Superior temporal gyrus (tissue), 1 donor: Measurements from ENCODE around the gene ZNF625.

ENCODE experiments used
- DNase-seq: peaks from one replicate; pipeline ENCODE4 v3.0.0-alpha.2; 2016; ENCODE audit errors: extremely low spot score

ZNF625 gene

DNA sequence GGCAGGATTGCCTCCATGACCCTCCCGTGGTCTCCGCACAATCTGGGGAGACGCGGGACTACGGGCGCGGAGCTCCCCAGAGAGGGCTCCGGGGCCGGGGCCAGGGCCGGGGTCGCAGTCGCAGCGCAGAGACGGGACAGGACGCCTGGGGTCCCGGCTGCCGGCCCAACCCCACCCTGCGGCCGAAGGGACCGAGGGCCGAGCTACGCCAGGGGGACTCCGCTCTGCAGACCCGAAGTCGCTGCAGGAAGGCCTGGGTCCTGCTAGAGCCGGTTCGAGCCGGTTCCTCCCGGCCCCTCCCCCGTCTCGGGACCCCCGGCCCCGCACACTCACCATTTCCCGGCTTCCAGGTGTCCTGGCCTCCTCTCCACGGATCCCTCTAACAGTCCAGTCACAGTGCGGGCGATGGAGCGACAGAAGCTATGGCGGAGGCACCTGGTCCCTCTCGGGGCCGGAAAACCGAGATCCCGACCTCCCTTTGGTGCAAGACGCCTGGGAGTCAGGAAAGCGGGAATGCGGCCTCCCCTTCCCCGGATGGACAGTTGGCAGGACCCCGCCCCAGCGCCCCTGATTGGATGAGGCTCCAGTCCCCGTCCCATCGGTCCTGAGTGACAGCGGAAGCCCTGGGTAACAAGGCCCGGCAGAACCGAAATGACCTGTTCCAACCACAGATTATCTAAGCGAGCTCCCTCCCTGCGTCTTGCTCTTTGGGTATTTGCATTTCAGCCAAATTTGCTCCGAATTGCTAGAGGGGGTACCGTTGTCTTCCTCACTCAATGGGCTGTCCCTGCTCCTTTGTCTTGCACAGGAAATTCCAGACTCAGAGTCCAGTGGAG, at the start of gene ZNF625:
ZNF625 (minus strand) TSS at position 512 of the 836 bp plus-strand sequence; CDS start at position 336, 176 bp downstream.
- peak; percentile 84 for DNase-seq

DNA sequence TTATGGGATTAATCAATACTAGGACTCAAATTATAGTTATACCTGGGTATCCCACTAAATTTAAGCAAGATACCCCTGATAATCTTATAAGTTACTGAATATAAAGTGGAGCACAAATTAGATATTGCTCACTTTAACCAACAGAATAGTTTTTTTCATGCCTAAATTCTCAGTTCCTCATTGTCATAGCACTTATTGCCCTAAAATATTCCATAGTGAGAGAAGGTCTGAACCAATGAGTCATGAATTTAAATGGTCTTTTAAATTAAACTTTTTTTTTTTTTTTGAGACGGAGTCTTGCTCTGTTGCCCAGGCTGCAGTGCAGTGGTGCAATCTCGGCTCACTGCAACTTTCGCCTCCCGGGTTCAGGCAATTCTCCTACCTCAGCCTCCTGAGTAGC, 48.8 kb upstream of the ZNF625 start:
- no peak for DNase-seq

DNA sequence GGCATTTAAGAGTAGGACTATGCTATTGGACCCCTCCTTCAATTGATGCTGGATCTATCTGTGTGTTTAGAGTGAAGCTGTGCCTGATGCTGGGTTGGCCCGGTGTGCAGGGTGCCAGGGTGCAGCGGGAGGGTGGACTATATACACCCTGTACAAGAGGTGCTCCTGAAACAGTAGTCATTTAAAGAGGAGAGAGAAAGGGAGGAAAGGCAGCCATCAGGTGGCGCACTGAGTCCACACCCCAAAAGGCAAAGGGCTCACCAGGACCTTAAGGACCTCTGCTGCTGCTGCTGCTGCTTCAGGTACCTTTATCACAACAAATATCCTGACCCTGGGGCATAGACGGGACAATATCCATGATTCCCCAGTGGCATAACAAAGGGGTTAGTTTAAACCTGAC, 45.7 kb upstream of the ZNF625 start:
- DNase-seq: no peak

DNA sequence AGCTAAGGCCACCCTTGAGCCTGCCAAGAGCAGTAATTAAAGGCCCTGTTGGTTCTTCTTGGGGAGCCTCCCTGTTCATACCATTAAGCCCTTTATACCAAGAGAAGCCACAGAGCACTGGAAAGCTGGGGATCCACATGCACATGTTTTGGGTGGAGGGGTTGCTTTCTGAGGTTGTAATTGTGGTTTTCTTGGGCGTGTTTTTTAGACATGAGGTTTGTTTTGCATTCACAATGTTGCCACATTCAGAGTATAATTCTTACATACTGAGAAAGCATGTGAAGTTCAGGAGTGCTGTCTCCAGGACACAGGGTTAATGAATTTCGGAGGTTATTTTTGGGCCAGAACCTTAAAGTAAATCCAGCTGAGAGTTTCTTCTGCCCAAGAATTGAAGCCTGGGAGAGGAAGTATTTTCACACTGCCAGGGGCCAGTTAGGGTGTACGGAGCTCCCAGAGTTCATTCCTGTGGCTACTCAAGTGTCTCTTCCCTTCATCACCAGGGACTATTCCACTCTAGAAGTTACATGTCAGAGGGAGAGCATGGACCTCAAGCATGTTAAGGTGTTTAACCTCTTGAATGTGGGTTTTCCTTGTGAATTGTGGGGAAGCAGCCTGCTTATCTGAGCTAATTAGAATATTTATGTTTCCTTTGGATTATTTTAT, 43.4 kb upstream of the ZNF625 start:
- DNase-seq: no peak

DNA sequence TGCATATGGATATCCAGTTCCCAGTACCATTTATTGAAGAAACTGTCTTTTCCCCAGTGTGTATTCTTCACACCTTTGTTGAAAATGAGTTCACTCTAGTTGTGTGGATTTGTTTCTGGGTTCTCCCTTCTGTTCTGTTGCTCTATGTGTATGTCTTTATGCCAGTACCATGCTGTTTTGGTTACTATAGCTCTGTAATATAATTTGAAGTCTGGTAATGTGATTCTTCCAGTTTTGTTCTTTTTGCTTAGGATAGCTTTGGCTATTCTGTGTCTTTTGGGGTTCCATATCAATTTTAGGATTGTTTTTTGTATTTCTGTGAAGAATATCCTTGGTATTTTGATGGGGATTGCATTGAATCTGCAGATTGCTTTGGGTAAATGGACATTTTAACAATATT, 41.6 kb upstream of the ZNF625 start:
- no peak for DNase-seq

DNA sequence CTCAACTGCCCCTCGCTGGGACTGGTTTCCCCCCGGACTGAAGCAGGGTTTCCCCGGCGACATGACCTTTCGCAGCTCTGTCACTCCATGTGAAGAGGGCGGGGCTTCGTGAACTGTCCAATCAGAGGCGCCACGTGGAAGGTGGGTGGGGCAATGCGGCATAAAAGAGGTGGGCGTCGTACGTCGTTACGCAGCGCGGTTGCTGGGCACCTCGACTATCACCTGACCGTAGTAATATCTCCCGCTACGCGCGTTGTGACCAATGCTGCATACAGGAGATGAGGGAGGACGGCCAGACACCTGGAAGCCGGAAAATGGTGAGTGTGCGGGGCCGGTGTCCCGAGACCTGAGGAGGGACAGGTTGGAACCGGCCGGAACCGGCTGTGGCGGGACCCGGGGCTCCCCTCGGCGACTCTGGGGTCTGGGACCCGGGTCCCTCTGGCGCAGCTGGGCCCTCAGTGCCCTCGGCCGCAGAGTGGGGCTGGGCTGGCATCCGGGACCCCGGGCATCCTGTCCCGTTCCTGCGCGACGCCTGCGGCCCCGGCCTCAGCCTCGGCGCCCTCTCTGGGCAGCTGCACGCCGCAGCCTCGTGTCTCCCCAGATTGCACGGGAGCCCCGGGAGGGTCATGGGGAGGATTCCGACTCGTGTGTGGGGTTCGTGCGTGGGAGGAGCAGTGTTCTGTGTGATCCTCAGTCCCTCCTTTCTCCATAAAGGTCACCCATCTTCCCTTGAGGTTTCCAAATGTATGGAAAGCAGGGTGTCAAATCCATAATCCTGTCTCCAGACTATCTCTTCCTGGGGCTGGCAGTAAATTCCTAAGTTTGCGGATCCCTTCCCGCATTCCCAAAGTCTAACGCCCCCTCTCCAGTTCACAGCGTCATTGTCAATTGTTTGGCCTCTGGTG, 38.5 kb upstream of the ZNF625 start:
- peak; percentile 90 for DNase-seq

DNA sequence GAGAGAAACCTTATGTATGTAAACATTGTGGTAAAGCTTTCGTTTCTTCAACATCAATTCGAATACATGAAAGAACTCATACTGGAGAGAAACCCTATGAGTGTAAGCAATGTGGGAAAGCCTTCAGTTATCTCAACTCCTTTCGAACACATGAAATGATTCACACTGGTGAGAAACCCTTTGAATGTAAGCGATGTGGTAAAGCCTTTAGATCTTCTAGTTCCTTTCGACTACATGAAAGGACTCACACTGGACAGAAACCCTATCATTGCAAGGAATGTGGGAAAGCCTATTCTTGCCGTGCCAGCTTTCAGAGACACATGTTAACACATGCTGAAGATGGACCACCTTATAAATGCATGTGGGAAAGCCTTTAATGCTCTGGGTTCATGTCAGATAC, 31.1 kb upstream of the ZNF625 start:
- DNase-seq: no peak

DNA sequence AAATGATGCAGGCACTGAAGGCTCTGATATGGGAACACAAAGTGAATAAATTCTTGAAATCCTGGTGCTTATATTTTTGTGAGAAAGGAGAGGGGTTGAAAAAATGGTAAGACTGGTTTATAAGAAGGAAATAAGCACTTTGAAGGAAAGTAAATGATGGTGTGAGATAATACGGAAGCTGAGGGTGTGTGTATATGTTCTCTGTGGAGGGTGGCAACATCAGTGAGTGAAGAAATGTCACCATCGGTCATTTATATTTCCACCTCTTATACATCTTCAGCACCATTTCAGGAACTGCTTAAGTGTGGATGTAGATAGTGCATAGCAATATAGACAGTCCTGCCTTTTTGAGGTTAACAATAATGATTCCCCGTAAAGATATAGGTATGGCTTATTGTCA, 23.8 kb upstream of the ZNF625 start:
- DNase-seq: no peak

DNA sequence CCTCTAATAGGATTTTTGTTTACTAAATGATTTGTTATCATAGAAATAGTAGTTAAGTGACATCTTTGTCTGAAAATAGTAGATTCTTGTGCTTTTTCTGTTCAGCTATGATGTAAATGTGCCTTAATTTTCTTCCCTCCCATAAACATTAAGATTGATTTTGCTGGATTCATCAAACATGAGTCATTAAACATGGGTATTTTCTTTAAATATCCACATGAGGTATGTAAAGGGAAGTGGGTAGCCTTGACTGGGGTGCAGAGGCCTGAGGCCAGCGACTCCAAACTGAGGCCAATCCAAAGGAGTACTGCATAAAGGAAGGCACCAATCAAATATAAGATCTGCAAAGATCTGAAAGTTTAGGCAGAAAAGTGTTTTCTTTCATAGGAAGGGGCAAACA, 10.1 kb upstream of the ZNF625 start:
- DNase-seq: no peak

DNA sequence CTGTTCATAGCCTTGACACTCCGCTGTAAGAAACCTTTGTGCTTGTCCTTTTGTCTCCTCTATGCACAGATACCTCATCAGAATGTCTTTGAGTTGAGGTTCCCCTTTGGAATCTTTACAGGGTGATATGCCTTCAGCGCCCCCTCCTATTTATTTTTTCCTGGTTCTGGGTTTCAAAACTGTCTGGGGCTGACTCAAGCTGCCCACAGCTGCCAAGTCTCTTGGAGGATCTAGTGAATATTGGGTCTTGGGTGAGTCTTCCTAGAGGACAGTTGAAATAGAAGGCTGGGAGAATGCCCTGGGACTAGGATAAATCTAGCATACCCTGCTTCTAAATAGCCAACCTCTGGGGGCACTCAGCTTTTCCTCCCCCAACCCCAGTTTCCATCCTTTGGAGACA, 7.3 kb upstream of the ZNF625 start:
- DNase-seq: no peak

DNA sequence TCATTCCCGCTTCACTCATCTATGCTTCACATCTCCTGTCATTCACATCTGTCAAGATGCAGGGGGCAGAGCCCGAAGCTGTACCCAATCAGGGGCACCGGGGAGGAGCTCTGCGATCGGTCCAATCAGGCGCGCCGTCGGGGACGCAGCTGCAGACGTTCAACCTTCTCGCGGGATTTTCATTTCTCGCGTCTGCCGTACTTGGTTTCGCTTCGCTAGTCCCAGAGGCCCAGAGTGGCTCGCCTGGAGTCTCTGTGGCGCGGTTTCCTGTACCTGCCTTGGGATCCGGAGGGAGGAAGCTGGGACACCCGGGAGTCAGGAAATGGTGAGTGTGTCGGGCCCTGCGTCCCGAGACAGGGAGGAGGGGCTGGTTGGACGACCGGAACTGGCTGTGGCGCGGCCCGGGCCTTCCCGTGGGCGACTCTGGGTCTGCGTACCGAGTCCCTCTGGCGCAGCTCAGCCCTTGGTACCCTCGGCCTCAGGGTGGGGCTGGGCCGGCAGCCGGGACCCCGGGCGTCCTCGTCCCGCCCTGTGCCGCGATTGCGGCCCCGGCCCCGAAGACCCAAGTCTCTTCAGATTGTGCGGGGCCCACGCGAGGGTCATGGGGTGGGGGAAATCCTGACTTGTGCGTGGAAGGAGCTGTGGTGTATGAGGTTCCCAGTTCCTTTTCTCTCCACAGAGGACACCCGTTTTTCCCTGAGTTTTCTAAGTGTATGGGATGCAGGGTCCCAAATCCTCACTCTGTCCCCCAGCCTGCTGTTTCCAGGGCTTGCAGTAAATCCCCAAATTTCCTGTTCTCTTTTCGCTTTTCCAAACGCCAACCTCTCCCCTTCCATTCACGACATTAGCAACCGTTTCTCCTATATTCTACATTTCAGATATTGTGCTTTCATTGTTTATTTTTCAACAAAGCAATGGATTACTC, 6.6 kb upstream of the ZNF625 start, which contains the start of gene ZNF136:
ZNF136 (plus strand) TSS at position 215 of the 925 bp plus-strand sequence; CDS start at position 323, 108 bp downstream.
- peak; percentile 96 for DNase-seq

DNA sequence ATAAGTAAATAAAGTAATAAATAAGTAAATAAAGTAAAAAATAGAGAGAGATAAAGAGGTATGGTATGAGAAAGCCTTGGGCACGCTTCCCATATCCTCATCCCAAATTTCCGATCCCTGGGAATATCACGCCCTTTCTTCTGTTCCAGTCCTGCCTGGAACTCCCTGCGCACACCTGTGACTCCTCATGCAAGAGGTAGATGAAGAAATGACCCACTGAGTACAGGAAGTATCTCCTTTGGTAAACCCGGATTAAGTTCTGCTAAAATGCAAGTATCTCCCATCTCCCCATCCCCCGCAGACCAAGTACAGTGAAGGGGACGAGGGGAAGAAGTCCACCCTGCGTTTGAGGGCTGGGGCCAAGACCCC, 6.0 kb upstream of the ZNF625 start:
- DNase-seq: no peak

DNA sequence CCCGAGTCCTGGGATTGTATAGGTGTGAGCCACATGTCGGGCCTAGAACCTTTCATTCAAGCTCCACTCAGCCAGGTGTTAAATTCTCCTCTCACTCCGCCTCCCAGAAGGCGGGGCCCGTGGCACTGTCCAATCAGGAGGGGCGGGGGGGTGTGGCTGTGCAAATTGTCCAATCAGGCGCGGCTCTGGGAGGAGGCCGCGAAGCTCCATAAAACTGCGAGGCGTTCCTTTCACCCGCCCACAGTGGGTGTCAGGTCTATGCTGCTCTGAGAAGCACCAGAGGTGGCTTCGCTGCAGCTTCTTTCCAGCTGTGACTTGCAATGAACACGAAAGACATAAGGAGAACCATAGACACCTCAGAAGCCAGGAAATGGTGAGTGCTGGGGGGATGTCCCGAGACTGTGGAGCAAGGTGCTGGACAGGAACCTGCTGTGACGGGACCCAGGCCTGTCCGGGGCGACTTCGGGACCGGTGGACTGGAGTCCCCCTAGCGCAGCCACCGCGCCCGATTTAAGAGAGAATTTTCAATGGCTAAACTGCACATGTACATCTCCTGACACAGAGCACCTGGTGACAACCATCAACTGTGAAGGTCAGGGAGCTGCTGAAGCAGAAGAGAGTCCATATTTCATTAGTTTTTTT, 3.4 kb upstream of the ZNF625 start:
- no peak for DNase-seq

DNA sequence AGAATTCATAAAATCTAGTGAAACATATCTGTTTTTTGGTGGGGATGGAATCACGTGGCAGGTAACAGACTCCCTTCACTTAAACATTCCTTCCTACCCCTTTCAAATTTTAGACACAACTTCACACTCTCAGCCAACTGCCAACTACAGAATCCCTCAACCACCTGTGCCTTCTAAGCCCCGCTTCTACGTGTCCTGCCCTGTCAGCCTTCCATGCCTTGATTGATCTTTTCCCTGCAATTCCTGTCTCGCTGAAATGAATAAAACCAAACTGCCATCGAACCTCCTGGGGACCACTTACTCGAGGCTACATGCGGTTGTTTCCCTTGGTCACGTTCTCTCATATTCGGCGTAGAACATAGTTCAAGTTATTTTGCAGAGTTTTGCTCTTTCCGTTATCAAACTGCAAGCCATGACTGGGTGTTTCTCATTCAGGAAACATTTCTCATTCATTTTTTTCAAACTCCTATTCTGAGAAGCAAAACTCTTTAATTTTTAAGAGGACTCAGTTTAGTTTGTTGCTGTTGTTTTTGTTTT, 1.1 kb downstream of the ZNF625 start:
- DNase-seq: no peak

DNA sequence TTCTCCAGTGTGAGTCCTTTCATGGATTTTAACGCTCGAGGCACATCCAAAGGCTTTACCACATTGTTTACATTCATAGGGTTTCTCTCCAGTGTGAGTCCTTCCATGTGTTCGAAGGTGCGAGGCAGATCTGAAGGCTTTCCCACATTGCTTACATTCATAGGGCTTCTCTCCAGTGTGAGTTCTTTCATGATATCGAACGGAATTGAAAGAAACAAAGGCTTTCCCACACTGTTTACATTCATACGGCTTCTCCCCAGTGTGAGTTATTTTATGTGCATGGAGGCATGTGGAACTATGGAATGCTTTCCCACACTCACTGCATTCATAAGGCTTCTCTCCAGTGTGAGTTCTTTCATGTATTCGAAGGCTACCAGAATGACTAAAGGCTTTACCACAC, 11.2 kb downstream of the ZNF625 start:
- DNase-seq: no peak

DNA sequence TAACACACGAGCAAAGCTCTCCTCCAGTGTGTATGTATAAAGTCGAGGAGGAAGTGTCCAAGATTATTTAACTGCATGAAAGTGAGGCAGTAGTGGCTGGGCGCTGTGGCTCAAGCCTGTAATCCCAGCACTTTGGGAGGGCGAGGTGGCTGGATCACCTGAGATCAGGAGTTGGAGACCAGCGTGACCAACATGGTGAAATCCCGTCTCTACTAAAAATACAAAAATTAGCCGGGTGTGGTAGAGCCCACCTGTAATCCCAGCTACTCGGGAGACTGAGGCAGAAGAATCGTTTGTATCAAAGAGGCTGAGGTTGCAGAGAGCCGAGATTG, 15.2 kb downstream of the ZNF625 start:
- no peak for DNase-seq

DNA sequence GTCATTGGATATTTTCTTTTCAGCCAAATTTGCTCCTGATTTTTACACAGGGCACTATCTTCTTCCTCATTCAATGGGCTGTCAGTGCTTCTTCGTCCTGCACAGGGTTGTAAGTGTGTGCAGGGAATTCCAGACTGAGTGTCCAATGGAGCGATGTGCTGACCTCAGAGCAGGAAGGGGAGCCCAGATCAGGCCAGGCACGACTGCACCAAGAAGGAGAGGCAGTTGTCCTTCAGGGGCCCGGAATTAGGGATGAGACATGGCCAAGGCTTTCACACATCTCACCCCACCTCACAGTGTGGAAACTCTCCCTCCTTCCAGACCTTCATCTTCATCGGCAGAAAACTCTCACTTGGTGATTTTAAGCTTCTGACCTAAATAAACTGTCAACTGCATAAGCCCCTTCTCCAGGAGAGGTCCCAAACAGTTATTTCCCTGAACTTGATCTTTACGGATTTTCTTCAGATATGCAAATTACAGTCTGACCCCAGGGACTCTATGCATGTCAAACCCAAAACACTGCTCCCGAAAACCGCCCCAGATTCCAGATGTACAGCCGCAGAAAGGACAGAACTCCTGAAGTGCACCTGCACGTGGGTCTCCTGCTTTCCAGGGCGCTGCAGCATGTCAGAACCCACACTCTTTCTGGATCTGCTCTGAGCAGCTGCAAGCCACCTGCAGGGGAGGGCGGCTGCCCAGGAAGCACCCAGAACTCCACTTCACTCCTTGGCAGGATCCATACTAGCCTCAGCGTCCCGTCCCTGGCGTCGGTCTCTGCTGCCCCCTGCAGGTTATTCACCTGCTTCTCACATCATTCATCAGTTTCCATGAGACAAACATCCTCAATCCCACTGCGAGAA, 15.8 kb downstream of the ZNF625 start:
- DNase-seq: peak; percentile 97

DNA sequence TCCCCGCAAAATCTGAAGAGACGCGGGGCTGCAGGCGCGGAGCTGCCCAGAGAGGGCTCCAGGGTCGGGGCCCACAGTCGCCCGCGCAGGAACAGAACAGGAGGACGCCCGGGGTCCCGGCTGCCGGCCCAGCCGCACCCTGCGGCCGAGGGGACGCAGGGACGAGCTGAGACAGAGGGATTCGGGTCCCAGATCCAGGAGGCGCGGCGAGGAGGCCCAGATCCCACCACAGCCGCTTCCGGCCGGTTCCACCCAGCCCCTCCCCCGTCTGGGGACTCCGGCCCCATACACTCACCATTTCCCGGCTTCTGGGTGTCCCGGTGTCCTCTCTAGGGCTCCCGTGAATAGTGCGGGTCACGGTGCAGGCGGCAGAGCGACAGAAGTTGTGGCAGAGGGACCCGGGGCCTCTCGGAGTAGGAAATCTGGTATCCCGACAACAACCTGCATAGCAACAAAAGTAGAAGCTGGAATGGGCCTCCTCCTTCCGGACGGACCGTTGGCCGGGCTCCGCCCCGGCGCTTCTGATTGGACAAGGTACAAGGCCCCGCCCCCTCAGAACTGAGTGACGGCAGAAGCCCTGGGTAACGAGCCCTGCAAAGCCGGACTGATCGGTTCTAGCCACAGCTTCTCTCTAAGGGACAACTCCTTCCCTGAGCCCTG, 16.5 kb downstream of the ZNF625 start, which contains the start of gene ZNF20:
ZNF20 (minus strand) TSS at position 466 of the 660 bp plus-strand sequence; CDS start at position 298, 168 bp downstream.
- peak; percentile 98 for DNase-seq

DNA sequence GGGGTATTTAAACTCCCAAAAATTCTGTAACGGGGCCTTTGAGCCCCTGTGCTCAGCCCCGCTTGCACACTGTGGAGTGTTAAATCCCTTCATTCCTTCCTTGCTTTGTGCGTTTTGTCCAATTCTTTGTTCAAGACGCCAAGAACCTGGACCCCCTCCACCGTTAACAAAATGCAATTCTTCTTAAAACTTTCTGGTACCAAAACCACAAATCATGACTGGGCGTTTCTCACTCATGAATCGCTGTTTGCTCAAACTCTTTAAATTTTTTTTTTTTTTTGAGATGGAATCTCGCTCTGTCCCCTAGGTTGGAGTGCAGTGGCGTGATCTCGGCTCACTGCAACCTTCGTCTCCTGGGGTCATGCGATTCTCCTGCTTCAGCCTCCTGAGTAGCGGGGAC, 17.3 kb downstream of the ZNF625 start:
- DNase-seq: no peak
